Prostate gland (tissue), 2 donors: ENCODE results near the gene GON4L.

Experiments used
- CTCF ChIP-seq, 4 experiments: fragments of 200-600 bp in 2 of 4; fragments of 450-650 bp in 2 of 4; sonication (generic) in 2 of 4; IDR thresholded peaks; 1 replicate in 3 of 4; 2 replicates in 1 of 4; pipeline ENCODE4 v1.5.1; 2016 to 2019; ENCODE audit warnings: antibody characterized with exemption in 4 of 4, mild to moderate bottlenecking in 2 of 4, moderate library complexity in 2 of 4
- POLR2AphosphoS5 ChIP-seq: sonication (generic); formaldehyde crosslinking; IDR thresholded peaks from one replicate; pipeline ENCODE4 v1.6.1; 2017; ENCODE audit warnings: antibody characterized with exemption

DNA sequence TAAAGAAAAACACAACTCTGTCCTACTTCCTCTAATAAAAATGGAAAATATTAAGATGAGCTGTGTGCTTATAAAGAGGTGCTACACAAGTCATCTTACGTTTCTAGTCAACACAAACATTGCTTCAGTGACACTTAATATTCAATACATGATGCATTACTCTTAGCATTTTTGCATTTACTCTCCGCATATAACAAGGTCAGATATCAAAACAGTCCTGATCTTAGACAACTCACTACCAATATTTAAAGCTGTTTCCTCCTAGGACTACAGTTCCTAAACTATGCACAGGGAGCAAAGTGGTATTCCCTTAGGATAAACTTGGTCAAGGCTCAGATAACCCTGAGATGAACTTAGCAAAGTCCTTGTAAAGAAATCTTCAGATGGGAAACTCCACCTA, 41.9 kb upstream of the GON4L start:
- TF ChIP-seq CTCF (IDR thresholded peaks at IDR 0.05) (no peak), POLR2AphosphoS5 (no peak)
